Keratinocyte (primary cell): ENCODE measurements around the gene SYT6. TPM values are rescaled to one million over a fixed set of nuclear protein-coding genes. Genes with fewer than 3 reads are reported as not detected.

Experiments used
- DNase-seq: peaks from one replicate; pipeline ENCODE4 v3.0.0-alpha.2; 2011; ENCODE audit warnings: low read depth, missing footprints, low spot score
- FAIRE-seq: peaks from 2 replicates; lab custom pipeline; 2011; peaks lifted over from hg19 to GRCh38; lab: Jason Lieb, UNC
- H2AFZ ChIP-seq: 2 replicates; pipeline ENCODE4 v1.6.0; 2012; ENCODE audit warnings: low read length, control low read depth, inconsistent platforms; ENCODE audit not compliant: control insufficient read depth
- H3K27ac ChIP-seq: 2 replicates; pipeline ENCODE4 v1.5.1; 2011; ENCODE audit warnings: low read length; ENCODE audit not compliant: control insufficient read depth, insufficient read depth
- H3K27me3 ChIP-seq: 3 replicates; pipeline ENCODE4 v1.6.0; 2011; ENCODE audit warnings: low read length; ENCODE audit not compliant: control insufficient read depth, insufficient read depth; ENCODE audit errors: extremely low read depth
- H3K36me3 ChIP-seq, 2 experiments: 2 replicates in 1 of 2; 3 replicates in 1 of 2; pipeline ENCODE4 v1.5.1; 2011; ENCODE audit warnings: low read length in 2 of 2, mild to moderate bottlenecking in 1 of 2; ENCODE audit not compliant: control insufficient read depth in 2 of 2, insufficient read depth in 2 of 2; ENCODE audit errors: extremely low read depth in 1 of 2
- H3K4me1 ChIP-seq: 3 replicates; pipeline ENCODE4 v1.5.1; 2011; ENCODE audit warnings: low read length; ENCODE audit not compliant: control insufficient read depth, insufficient read depth; ENCODE audit errors: extremely low read depth
- H3K4me2 ChIP-seq: 3 replicates; pipeline ENCODE4 v1.6.0; 2011; ENCODE audit warnings: low read depth, low read length; ENCODE audit not compliant: control insufficient read depth, insufficient read depth; ENCODE audit errors: extremely low read depth
- H3K4me3 ChIP-seq, 3 experiments: fragments of 200-600 bp in 1 of 3; sonication (generic) in 1 of 3; 2 replicates in 2 of 3; 3 replicates in 1 of 3; pipeline ENCODE4 v1.5.1; 2011 to 2016; ENCODE audit warnings: low read length in 3 of 3, mild to moderate bottlenecking in 3 of 3, control low read depth in 2 of 3, inconsistent platforms in 1 of 3, low read depth in 1 of 3, mixed read lengths in 1 of 3, mixed run types in 1 of 3, moderate library complexity in 1 of 3; ENCODE audit not compliant: control insufficient read depth in 2 of 3, insufficient read depth in 2 of 3; ENCODE audit errors: extremely low read depth in 1 of 3
- H3K79me2 ChIP-seq: 2 replicates; pipeline ENCODE4 v1.6.0; 2012; ENCODE audit warnings: low read length; ENCODE audit not compliant: control insufficient read depth, insufficient read depth
- H3K9ac ChIP-seq: 3 replicates; pipeline ENCODE4 v1.6.0; 2011; ENCODE audit warnings: low read length; ENCODE audit not compliant: control insufficient read depth, insufficient read depth; ENCODE audit errors: extremely low read depth
- H3K9me1 ChIP-seq: 3 replicates; pipeline ENCODE4 v1.6.0; 2011; ENCODE audit warnings: low read length; ENCODE audit not compliant: control insufficient read depth, insufficient read depth; ENCODE audit errors: extremely low read depth
- H3K9me3 ChIP-seq: 2 replicates; pipeline ENCODE4 v1.5.1; 2012; ENCODE audit warnings: low read depth, low read length; ENCODE audit not compliant: control insufficient read depth
- H4K20me1 ChIP-seq: 3 replicates; pipeline ENCODE4 v1.6.0; 2011; ENCODE audit warnings: low read length; ENCODE audit not compliant: control insufficient read depth, insufficient read depth; ENCODE audit errors: extremely low read depth
- CTCF ChIP-seq, 3 experiments: IDR thresholded peaks in 1 of 3; conservative IDR thresholded peaks in 1 of 3; optimal IDR thresholded peaks in 1 of 3; 2 replicates in 2 of 3; 3 replicates in 1 of 3; pipeline versions ENCODE3 to v1.5.1; 2011; ENCODE audit warnings: low read length in 3 of 3, mild to moderate bottlenecking in 3 of 3, moderate library complexity in 2 of 3, control low read depth in 1 of 3, inconsistent platforms in 1 of 3; ENCODE audit not compliant: insufficient read depth in 2 of 3; ENCODE audit errors: extremely low read depth in 1 of 3
- EZH2 ChIP-seq: IDR thresholded peaks from one replicate; pipeline ENCODE4 v1.6.1; 2012; ENCODE audit warnings: inconsistent platforms, mild to moderate bottlenecking, low read length, moderate library complexity
- dilution Hi-C: fragments of 300-500 bp; cut with MboI; formaldehyde crosslinking; loops from one replicate; pipeline ENCODE4 v1.7.0; 2020; ENCODE audit warnings: low sequenced_read_pairs; ENCODE audit not compliant: extremely low pct_ligation_motif_present
- polyA plus RNA-seq, 5 experiments: library from polyadenylated mRNA; depleted of rRNA in 3 of 5; stranded (reverse) in 3 of 5; stranded (forward) in 1 of 5; unstranded in 1 of 5; fragments of >200 nt; gene quantifications; 1 replicate in 1 of 5; 2 replicates in 3 of 5; 3 replicates in 1 of 5; pipeline versions ENCODE4 v1.2.1 to v1.2.3, GENCODE V29; 2011 to 2012; ENCODE audit warnings: missing spikeins in 2 of 5, low read depth in 1 of 5, low replicate concordance in 1 of 5

SYT6 gene
- polyA plus RNA-seq, 1 donor (not counting 4 experiments of a cell fraction or from before 2014, with no cell fraction given): not detected

DNA sequence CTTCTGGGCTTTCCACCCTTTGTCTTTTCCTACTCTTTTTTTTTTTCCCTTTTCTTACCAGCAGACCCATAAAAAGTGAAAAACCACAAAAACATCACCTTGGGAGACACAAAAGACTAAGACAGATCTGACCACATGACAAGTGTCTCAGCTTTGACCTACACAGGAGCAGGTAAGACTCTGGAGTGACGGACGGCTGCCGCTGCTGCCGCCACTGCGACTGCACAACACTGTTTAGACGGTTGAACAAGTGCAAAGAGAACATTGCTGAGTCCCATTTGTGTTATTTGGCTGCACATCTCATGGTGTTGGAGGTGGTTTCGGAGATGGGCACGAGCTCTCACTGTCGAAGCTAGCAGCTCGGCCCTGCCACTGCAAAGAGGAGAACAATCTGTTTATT, 62.0 kb downstream of the SYT6 start:
- Histone ChIP-seq H3K9me3 (no peaks in the 10 kb centered on the region), H2AFZ (no peak overlapping the region), H3K79me2 (no peaks in the 10 kb centered on the region), H3K4me1 (peaks cover 29% of the 10 kb centered on the region), H3K36me3 (no peaks in the 10 kb centered on the region), H3K9ac (no peak overlapping the region), H4K20me1 (no peaks in the 10 kb centered on the region), H3K27me3 (no peaks in the 10 kb centered on the region), H3K27ac (no peak overlapping the region), H3K9me1 (no peaks in the 10 kb centered on the region), H3K4me3 (no peak overlapping the region), H3K4me2 (no peak overlapping the region)
- DNase-seq: no peak
- TF ChIP-seq CTCF (optimal IDR thresholded peaks at IDR 0.05 in 1 of 3, IDR thresholded peaks at IDR 0.05 in 1 of 3, conservative IDR thresholded peaks at IDR 0.05 in 1 of 3; ENCODE audit: extremely low read depth in 1 of 3, insufficient read depth in 2 of 3, low read length in 3 of 3): no peak
- dilution Hi-C loops: no loop called here
- no peak for FAIRE-seq

DNA sequence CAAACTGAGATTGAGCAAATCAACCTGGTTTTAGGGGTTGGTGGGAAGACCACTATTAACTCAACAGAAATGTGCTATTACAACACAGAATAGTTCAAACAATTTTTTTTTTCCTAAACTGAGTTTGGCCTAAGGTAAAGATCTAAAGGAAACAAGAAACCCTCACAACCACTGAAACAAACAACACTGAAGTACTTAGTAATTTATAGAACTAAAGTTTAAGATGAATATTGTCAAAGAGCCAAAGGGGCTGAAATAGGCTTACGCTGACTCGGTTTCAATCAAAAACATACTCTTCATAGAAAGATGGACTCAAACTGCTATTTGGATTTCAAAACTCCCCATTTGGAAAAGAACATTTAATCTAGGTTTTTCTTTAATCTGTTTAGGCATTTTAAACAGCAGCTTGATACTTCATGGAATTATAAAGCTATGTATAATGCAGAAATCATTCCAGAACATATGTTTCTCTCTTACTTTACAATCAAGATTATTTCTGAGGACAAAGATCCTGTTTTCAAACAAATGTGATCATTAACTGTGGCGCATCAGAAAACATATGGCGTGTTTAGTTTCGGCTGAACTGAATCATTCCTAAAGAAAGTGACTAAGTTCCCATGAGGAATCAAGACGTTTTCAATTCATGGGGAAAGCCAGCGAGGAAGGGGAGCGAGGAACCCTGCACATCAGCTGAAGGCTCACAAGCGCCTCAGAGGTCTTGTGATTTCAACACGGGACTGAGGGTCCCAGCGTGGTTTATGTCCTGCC, 62.7 kb downstream of the SYT6 start:
- no peaks in the 10 kb centered on the region for H3K36me3 ChIP-seq
- no peak for TF ChIP-seq EZH2
- TF ChIP-seq CTCF (optimal IDR thresholded peaks at IDR 0.05 in 1 of 3, IDR thresholded peaks at IDR 0.05 in 1 of 3, conservative IDR thresholded peaks at IDR 0.05 in 1 of 3; ENCODE audit: extremely low read depth in 1 of 3, insufficient read depth in 2 of 3, low read length in 3 of 3): no peak
- no peak overlapping the region for H3K4me3 ChIP-seq
- dilution Hi-C loops: no loop called here
- no peaks in the 10 kb centered on the region for H3K9me3 ChIP-seq
- H2AFZ ChIP-seq: no peak overlapping the region
- DNase-seq (no peak), FAIRE-seq (no peak)
- no peaks in the 10 kb centered on the region for H3K27me3 ChIP-seq
- H3K27ac ChIP-seq: no peak overlapping the region
- no peaks in the 10 kb centered on the region for H3K9me1 ChIP-seq
- H3K4me2 ChIP-seq: no peak overlapping the region
- peaks cover 29% of the 10 kb centered on the region for H3K4me1 ChIP-seq
- H4K20me1 ChIP-seq: no peaks in the 10 kb centered on the region
- no peak overlapping the region for H3K9ac ChIP-seq
- no peaks in the 10 kb centered on the region for H3K79me2 ChIP-seq
